Choroid plexus epithelial cell (primary cell): ENCODE data around the gene HMG20A.

Experiments
- DNase-seq: peaks from one replicate; pipeline ENCODE4 v3.0.0-alpha.2; 2010; ENCODE audit warnings: low read depth
- H3K4me3 ChIP-seq: 2 replicates; pipeline ENCODE4 v1.5.1; 2011; ENCODE audit warnings: low read depth, mild to moderate bottlenecking, control low read depth, low read length, moderate library complexity
- CTCF ChIP-seq: conservative IDR thresholded peaks from 2 replicates; pipeline ENCODE4 v1.5.1; 2011; ENCODE audit warnings: low read depth, mild to moderate bottlenecking, control low read depth, inconsistent platforms, low read length, moderate library complexity

HMG20A gene

GRCh38 chr15:77489647-77490046, 69.0 kb downstream of the HMG20A start:
- DNase-seq: no peak
- no peak overlapping the region for H3K4me3 ChIP-seq
- TF ChIP-seq CTCF: no peak

- H3K4me3 ChIP-seq: no peak overlapping the region
- TF ChIP-seq CTCF: no peak
- DNase-seq: peak; percentile 28
Observed at GRCh38 chr15:77493324-77493907, 72.7 kb downstream of the HMG20A start.

- TF ChIP-seq CTCF: no peak
- no peak overlapping the region for H3K4me3 ChIP-seq
- peak; percentile 27 for DNase-seq
Observed at GRCh38 chr15:77494073-77494867, 73.6 kb downstream of the HMG20A start.

- TF ChIP-seq CTCF: no peak
- no peak overlapping the region for H3K4me3 ChIP-seq
- DNase-seq: no peak
Observed at GRCh38 chr15:77494964-77495363, 74.3 kb downstream of the HMG20A start.

- DNase-seq: peak; percentile 59
- TF ChIP-seq CTCF: no peak
- H3K4me3 ChIP-seq: no peak overlapping the region
Observed at GRCh38 chr15:77495838-77496596, 75.3 kb downstream of the HMG20A start.

- TF ChIP-seq CTCF: peak; percentile 97
- DNase-seq: peak; percentile 97
- peak overlapping the region; percentile 11 for H3K4me3 ChIP-seq
Observed at GRCh38 chr15:77496715-77497109, 76.0 kb downstream of the HMG20A start.
